Fibroblast of lung (primary cell): Measurements from ENCODE around the gene EFNA1.

Experiments
- EZH2 ChIP-seq: IDR thresholded peaks from 2 replicates; pipeline ENCODE4 v1.5.1; 2012; ENCODE audit warnings: low read length, control low read depth, mild to moderate bottlenecking; ENCODE audit errors: missing control alignments
- TF ChIP-seq, protein P1 (sequence below), 2 donors: IDR thresholded peaks in 1 of 2; conservative IDR thresholded peaks in 1 of 2; 1 replicate in 1 of 2; 2 replicates in 1 of 2; pipeline ENCODE4 v1.5.1; 2011 to 2012; ENCODE audit warnings: low read length in 2 of 2, control low read depth in 1 of 2, inconsistent platforms in 1 of 2, low read depth in 1 of 2, mild to moderate bottlenecking in 1 of 2

DNA sequence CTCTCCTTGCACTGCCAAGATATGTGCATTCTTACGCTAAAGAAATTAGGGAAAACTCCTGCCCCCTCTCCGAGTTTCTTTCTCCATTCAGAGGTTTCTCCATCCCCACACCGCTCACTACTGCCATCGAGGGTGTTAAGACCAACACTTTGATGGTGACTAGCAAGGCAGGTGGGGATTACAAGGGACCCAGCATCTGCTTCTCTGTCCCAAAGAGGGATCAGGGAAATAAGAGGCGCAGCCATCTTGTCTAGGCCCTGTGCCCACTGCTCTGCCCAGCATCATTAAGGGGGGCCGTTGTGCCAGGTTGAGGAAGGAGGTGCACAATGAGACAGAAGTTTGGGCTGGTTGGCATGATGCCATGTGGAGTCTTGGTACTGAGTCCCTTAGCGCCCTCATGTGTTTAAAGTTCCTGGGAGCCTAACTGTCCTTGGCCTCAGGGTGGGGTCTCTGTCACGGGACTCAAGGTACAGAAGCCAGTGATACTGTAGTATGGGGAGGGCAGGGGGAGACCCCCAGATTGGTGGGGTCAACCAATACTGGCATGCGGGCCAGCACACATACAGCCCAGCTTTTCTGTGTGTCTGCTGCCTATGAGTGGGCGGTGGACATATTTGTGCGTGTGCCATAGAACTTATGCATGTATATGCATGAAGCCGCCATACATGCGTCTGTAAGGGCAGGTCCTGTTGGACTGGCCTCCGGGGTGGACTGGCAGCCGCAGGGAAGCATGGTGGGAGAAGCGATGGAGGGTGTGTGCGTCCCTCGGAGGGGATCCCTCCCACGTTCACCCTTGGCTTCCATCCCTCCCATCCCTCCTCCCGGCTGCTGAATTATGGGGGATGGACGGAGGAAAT, 43.6 kb upstream of the EFNA1 start:
- TF ChIP-seq, protein P1, sequence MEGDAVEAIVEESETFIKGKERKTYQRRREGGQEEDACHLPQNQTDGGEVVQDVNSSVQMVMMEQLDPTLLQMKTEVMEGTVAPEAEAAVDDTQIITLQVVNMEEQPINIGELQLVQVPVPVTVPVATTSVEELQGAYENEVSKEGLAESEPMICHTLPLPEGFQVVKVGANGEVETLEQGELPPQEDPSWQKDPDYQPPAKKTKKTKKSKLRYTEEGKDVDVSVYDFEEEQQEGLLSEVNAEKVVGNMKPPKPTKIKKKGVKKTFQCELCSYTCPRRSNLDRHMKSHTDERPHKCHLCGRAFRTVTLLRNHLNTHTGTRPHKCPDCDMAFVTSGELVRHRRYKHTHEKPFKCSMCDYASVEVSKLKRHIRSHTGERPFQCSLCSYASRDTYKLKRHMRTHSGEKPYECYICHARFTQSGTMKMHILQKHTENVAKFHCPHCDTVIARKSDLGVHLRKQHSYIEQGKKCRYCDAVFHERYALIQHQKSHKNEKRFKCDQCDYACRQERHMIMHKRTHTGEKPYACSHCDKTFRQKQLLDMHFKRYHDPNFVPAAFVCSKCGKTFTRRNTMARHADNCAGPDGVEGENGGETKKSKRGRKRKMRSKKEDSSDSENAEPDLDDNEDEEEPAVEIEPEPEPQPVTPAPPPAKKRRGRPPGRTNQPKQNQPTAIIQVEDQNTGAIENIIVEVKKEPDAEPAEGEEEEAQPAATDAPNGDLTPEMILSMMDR (conservative IDR thresholded peaks at IDR 0.05 in 1 of 2, IDR thresholded peaks at IDR 0.05 in 1 of 2; ENCODE audit: low read depth in 1 of 2, low read length in 2 of 2), result peak; percentile 19 to 25
- TF ChIP-seq EZH2, result no peak
